Measurements from ENCODE around the gene DESI2. TPM values are rescaled to one million over a fixed set of nuclear protein-coding genes. Genes with fewer than 3 reads are reported as not detected.

Gene DESI2
- 10 to 100 TPM; 42.7 to 51.8 (median 47.5) TPM for polyA plus RNA-seq (ENCODE audit: insufficient read length in 4 of 4)

DNA sequence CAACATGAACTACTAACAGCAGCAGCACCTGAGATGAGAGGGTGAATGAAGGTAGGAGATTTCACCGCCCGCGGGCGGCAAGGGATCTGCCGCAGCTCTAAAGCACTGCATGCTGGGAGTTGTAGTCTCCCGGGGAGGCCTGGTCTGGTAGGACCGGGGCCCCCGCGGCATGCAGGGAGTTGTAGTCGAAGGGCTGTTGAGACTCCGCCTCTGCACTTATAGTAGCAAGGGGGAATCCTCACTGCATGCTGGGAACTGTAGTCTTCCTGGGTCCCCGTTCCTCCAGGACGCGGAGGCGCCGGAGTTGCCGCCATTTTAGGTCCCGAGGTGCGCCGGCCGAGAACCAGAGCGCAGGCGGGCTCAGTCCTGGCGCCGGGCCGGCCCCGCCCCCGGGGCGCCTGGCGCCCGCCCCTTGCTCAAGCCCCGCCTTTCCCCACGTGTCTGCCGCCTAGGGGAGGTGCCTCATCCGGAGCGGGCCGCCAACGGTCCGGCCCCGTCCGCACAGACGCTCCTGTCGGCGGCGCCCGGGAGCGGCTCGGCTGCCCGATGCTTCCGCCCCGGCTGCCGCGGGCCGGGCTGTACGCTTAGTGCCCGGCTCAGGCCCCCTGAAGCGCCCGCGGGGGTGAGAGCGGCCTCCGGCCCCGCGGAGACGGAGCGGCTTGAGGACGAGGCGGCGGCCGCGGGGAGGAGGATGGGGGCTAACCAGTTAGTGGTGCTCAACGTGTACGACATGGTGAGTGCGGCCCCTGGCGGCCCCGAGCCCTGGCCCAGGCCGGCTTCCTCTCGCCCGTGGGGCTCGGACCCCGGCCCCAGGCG, at the start of gene DESI2:
TSS of gene DESI2 (plus strand) at position 504 of the 816 bp plus-strand sequence. CDS start at position 692, 188 bp downstream.
- DNase-seq (ENCODE audit: low read depth in 4 of 4, low spot score in 2 of 4), result peak; percentile 93 to 98 (median 96)

DNA sequence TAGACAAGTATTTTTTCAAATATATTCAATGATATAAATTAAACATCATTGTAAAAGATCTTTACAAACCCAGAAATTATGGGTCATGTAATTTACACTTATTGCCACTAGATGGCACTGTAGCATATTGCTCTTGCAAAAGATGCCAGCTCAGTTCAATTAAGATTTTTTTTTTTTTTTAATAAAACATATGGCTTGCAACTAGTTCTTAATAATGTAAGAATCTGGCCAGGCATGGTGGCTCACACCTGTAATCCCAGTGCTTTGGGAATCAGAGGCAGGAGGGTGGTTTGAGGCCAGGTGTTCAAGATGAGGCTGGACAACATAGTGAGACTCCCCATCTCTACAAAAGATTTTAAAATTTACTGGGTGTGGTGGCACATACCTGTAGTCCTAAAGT, 49.4 kb upstream of the DESI2 start:
- peak in 2 of 4 donors; percentile 5 to 9 for DNase-seq (ENCODE audit: low read depth in 4 of 4, low spot score in 2 of 4)

DNA sequence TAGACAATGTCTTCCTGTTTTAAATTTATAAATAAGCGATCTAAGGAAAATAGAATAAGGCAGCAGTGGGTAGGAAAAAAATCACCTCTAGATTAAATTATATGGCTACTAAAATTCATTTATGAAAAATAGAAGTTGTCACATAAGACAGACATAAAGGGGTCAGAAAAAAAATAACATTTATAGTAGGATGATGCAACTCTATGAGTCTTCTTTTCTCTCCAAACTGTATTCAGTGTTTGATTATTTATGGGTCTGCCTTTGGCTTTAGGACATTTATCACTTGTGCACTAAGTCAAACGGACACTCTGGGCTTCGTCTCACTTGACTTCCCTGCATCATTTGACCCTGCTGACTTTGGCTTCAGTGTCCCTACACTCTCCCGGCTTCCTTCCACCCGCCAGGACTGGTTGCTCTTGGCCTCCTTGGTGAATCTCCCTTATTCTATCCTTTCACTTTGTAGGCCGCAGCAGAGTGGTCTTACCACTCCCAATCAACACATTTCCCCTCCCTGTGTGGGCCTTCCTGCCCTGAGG, 47.0 kb upstream of the DESI2 start:
- no peak for DNase-seq (ENCODE audit: low read depth in 4 of 4, low spot score in 2 of 4)

DNA sequence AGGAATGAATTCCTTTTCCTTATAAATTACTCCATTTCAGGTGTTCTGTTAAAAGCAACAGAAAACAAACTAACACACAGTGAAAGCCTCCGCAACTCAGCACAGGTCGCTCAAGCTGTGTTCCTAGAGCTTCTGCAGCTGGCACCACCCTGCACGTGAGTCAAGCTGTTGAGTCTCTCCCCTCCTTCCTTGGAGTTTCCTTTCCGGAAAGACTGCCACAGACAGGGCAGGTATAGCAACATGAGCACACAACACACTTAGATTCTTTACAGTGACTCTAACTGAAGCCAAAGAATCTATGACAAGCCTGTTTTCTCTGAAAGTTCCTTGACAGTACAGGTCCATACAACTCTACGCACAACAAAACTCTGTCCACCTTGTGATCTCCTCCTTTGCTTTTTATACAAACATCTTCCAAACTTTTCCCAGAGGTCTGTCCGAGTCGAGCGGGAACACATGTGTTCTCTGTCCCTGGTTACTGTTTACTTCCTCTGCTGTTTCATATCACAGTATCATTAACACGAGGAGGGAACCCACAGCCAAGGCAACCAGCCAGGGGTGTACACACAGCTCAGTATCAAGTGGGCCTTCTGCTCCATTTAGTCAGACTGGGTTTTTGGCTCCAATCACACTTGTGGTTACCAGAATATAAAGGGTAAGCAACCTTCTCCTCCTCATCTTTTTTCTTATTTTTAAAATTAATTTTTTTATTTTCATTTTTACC, 38.7 kb upstream of the DESI2 start:
- DNase-seq (ENCODE audit: low read depth in 4 of 4, low spot score in 2 of 4), result no peak

DNA sequence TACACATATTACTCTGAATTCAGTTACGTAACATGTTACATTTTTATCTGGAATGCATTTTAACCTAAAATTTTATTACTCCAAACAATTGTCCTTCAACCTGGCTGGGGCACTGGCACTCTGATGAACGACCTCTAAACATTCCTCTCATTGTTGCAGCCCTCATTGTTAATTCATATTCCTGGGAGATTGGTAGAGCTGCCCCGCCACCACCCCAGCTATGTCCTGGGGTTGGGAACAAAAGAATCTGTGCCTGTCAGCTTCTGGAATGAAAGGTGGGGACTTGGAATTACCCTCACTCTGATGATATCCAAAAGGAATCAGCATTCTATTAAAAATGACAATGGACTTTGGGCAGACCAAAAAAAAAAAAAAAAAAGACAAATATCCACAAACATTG, 38.0 kb upstream of the DESI2 start:
- DNase-seq (ENCODE audit: low read depth in 4 of 4, low spot score in 2 of 4), result no peak

DNA sequence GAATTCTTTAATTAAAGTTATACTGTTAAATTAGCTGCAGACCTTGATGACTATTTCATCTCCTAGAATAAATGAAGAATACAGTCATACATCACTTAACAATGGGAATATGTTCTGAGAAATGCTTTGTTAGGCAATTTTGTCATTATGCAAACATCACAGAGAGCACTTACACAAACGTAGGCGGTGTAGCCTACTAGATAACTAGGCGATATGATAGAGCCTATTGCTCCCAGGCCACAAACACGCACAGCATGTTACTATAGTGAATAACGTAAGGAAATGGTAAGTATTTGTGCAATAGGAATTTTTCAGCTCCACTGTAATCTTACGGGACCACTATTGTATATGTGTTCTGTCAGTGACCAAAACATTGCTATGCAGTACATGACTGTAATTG, 37.6 kb upstream of the DESI2 start:
- no peak for DNase-seq (ENCODE audit: low read depth in 4 of 4, low spot score in 2 of 4)

DNA sequence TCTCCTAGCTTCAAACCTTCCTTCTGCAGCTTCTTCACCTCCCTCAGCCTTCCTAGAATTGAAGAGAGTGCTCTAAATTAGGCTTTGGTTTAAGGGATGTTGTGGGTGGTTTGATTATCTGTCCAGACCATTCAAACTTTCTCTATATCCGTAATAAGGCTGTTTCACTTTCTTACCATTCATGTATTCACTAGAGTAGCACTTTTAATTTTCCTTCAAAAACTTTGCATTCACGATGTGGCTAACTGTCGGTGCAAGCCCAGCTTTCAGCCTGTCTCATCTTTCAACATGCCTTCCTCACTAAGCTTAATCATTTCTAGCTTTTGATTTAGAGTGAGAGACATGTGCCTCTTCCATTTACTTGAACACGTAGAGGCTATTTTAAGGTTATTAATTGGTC, 26.2 kb upstream of the DESI2 start:
- no peak for DNase-seq (ENCODE audit: low read depth in 4 of 4, low spot score in 2 of 4)

DNA sequence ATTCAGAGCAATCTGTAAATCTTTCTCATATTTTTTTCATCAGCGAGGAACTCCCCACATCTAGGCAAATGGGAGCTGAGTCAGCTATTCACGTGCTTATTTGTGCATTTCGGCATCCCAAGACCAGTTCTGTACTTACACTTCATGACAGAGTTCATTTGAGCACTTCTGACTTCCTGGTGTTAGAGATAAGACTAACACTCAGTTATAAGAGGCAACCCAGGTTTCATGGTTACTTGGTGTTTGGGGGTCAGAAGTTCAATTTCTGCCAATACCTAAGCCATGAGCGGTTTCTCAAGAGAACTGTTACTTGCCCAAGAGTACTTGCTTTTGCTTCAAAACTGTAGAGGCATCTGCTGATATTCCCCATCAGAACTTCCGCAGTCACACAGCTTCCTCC, 24.1 kb upstream of the DESI2 start:
- DNase-seq (ENCODE audit: low read depth in 4 of 4, low spot score in 2 of 4), result no peak

DNA sequence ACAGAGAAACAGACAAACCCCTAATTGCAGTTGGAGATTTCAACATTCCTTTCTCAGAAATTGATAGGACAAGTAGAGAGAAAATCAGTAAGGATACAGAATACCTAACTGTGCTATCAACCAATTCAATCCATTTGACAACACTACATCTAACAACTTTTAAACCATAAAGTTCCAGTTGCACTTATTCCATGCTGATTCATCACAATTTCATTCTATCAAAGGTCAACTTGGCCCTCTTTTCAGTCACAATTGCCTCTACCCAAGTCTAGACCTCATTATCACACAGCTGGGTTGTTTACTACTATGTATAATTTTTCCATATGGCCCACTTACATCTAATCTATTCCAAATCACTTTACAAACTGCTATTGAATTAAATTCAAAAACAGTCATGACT, 19.8 kb upstream of the DESI2 start:
- no peak for DNase-seq (ENCODE audit: low read depth in 4 of 4, low spot score in 2 of 4)

DNA sequence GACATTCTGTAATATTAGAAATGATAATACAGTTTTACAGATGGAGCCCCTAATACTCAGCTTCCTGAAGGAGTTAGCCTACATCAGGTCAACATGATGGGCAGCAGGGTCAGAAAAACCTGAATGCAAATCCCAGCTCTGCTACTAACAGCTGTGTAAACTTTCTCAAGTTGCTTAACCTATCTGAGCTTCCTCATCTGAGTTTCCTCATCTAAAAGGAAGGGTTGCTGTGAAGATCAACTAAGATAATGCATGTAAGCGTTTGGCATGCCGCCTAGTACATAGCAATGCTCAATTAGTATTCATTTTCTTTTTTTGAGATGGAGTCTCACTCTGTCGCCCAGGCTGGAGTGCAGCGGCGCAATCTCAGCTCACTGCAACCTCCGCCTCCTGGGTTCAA, 18.4 kb upstream of the DESI2 start:
- no peak for DNase-seq (ENCODE audit: low read depth in 4 of 4, low spot score in 2 of 4)

DNA sequence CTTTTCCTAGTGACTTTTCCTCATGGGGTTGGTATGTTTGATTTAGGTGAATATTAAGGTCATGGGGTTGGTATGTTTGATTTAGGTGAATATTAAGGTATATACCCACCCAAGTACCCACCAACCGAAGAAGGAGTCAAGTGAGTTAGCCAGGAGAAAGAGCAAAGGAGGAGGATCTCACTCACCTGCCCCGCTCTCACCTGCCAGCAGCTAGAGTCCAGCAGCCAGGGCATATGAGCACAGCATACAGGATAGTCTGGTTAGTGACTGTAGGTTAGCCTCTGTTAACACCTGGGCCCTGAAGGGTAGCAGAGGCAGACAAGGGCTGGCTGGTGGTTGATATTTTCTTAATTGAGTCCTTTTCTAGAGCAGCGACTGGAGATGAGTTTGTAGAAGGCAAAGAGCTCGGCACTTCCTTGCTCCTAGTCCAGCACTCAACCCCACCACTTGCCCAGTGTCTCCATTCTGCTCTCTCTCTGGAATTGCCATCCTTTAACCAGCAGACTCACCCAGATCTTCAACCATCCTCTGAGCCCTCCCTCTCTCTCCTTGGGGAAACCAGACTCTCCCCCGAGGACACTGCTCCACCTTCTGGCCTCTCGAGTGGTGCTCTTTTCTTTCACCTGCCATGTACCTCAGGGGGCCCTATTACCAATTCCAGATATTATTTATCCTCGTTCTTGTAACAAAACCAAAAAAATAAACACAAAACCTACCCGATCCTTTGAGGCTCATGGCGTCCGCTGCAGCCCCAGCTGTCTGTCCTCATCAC, 16.3 kb upstream of the DESI2 start:
- no peak for DNase-seq (ENCODE audit: low read depth in 4 of 4, low spot score in 2 of 4)

DNA sequence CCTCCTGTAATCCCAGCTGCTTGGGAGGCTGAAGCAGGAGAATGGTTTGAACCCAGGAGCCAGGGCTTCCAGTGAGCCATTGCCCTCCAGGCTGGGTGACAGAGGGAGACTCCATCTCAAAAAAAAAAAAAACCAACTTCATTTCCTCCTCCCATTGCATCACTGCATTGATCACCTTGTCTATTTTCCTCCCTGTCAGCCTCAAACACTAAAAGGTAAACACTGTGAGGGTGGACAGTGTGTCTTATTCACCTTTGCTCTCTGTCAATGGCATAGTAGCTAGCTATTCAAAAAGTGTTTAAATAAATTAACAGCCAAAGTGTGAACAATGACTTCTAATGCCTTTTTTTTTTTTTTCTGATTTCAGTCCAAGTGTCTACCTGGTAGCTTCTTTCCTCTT, 13.4 kb upstream of the DESI2 start:
- no peak for DNase-seq (ENCODE audit: low read depth in 4 of 4, low spot score in 2 of 4)

DNA sequence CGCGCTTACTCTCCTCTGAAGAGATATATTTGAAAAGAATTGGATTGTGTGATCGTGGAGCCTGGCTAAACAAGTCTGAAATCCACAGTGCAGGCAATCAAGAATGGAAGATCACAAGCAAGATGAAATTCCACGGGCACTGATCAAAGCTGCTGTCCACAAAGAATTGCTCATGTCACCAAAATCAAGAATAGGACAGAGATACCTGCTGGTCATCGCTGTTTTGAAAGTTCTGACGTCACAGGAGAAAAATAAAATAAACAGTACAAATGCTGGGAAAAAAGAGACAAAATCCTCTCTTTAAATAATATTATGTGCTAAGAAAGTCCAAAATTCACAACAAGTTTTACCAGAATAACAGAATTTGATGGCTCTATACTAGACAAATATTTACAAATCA, 12.0 kb upstream of the DESI2 start:
- no peak for DNase-seq (ENCODE audit: low read depth in 4 of 4, low spot score in 2 of 4)

DNA sequence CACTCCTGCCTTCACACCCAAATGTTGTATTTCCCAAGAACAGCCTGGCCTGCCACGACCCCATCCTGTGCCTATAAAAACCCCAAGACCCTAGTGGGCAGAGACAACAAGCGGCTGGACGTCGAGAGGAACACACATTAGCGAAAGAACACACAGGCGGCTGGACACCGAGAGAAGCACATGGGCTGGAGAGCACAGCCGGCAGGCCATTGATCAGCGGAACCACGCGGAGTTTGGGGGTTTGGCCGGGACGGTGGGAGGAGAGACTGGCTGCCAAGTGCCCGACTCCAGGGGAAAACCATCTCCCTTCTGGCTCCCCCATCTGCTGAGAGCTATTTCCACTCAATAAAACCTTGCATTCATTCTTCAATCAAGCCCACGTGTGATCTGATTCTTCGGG, 10.4 kb upstream of the DESI2 start:
- no peak for DNase-seq (ENCODE audit: low read depth in 4 of 4, low spot score in 2 of 4)

DNA sequence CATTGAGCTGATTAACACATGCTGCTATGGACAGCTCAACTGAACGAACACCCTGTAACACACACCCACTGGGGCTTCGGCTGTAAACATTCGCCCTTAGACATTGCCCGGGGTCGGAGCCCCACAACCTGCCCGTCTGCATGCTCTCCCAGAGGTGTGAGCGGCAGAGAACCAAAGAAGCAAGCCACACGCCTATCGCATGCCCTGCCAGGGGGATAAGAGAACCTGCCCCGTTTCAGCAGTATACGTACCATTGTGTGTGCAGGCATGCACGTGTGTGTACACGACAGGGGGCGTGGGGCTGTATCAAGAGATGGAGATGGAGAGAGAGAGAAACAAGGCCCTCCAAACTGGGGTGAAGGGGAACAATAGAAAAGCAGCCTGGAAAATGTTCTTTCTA, 9.9 kb upstream of the DESI2 start:
- no peak for DNase-seq (ENCODE audit: low read depth in 4 of 4, low spot score in 2 of 4)

DNA sequence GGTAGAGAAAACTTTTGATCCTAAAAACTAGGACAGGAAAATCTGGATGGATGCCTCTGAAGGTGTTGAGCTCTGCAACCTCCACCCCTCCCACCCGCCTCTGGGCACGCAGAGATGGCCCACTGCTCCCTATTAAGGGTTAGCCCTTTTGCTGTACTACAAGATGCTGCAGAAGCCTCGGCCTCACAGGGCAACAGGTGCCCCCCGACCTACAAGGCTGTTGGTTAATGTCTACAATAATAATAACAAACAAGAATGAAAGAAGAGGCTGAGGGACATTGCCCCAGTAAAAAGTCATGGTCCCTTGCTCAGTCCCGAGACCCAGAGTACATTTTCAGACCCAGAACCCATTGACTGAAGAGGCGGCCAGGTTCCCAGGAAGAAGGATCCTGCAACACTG, 7.5 kb upstream of the DESI2 start:
- DNase-seq (ENCODE audit: low read depth in 4 of 4, low spot score in 2 of 4), result no peak

DNA sequence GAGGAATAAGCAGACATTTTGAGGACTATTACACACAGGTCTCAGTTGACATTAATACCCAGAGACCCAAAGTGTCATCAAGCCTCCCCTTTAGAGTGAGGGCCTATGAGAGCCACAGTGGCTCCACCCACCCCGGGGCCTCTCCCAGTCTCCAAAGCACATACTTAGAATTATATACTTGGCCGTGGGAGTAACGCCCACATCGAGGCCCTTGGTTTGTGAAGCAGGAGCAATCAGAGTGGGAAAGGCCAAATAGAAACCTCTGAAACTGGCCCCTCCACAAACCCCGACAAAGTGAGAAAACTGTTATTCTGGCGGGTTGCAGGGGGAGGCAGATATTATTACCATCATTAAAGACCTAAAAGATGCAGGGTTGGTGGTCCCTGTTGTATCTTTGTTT, 7.0 kb upstream of the DESI2 start:
- DNase-seq (ENCODE audit: low read depth in 4 of 4, low spot score in 2 of 4), result no peak

DNA sequence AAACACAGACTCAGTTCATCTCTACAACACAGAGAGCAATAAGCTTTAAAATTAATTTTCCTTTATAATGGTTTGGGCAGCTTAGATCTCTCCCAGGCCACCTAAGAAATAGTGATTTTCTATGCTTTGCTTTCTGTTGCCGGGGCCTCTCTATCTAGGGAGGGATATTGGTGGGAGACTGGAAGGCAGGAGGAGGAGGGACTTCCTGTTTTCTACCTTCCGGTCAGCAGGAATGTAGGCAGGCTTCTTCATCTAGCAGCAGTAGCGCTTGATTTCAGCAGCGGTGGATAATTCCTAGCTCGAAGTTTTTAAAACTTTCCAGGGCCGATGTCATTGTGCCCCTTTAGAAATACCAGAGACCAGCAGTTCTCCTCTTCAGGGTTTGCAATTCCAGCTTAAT, 5.1 kb upstream of the DESI2 start:
- no peak for DNase-seq (ENCODE audit: low read depth in 4 of 4, low spot score in 2 of 4)

DNA sequence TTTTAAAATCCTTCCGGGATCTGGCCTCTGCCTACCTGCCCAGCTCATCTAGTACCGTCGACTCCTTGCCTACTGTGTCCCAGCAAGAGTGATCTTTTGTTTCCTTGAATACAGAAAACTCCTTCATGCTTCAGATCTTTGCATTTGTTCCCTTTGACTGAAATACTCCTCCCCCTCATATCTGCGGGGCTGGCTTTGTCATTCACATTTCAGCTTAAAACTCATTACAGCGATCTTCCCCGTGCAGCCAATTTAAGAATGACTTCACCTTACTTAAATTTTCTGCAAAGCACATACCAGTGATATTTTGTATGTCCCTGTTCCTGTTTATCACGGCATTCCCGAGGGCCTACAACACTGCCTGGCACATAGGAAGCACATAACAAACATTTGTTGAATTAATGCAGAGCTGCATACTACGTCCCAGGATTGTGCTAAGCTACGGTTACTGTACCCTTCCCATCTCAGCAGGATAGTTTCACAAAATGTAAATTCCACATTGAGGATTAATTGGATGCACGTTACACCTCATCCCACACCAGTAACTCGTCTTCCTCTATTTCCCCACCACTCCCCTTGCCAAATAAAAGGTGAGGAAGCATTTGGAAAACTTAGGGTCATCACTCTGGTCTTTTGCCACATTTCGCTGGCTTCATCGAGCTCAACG, 837 bp upstream of the DESI2 start:
- peak in 1 of 4 donors; percentile 50 for DNase-seq (ENCODE audit: low read depth in 4 of 4, low spot score in 2 of 4)

DNA sequence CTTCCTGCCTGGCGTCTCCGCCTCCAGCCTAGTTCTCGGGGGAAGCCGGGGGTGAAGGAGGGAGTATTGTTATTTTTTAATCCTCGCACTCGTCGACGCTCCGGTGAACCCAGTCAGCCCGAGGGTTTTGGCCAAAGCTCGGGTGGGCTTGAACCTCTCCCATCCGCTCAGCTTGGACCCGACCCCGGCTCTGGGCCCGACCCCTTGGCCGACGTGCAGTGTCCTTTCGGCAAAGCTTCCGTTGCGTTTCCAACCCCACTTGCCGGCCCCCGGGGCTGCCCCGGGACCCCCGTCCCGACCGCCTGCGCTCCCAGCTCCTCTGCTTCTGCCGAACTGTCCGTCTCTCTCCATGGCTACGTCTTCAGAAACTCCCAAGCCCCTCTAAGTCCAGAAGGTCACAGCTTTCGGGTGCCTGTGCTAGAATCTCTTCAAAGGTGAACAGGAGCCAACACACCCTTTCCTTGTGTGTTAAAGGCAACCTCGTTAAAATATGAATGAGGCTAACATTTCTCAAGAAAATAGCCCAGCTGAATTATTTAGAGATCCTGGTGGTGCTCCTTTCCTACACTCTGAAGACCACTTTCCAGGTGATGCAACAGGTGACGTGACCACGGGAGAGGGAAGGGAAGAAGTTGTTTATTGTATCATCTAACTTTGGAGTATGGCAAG, 647 bp downstream of the DESI2 start:
- DNase-seq (ENCODE audit: low read depth in 4 of 4, low spot score in 2 of 4), result no peak

All from left renal cortex interstitium (tissue), 4 donors.